ENCODE results near the gene CAMK2A. TPM values are rescaled to one million over a fixed set of nuclear protein-coding genes. Genes with fewer than 3 reads are reported as not detected.

The CAMK2A gene
- total RNA-seq, 1 donor from 2014 or later: 1.1 TPM

- no peak for DNase-seq (ENCODE audit: low spot score)
- Mint-ChIP-seq H3K4me3 (ENCODE audit: unreplicated experiment) (no peak overlapping the region), H3K4me1 (ENCODE audit: unreplicated experiment) (no peaks in the 10 kb centered on the region), H3K9me3 (ENCODE audit: unreplicated experiment) (no peaks in the 10 kb centered on the region), H3K27me3 (ENCODE audit: unreplicated experiment) (peaks cover 11% of the 10 kb centered on the region), H3K36me3 (ENCODE audit: low read depth, unreplicated experiment) (no peaks in the 10 kb centered on the region), H3K27ac (ENCODE audit: unreplicated experiment) (no peak overlapping the region)
- TF ChIP-seq CTCF (IDR thresholded peaks at IDR 0.05; ENCODE audit: unreplicated experiment): no peak
Observed at GRCh38 chr5:150246429-150246828, 43.1 kb downstream of the CAMK2A start.

- peaks cover 11% of the 10 kb centered on the region for H3K27me3 Mint-ChIP-seq (ENCODE audit: unreplicated experiment)
- no peak for DNase-seq (ENCODE audit: low spot score)
- H3K4me3 Mint-ChIP-seq (ENCODE audit: unreplicated experiment): no peak overlapping the region
- no peak for TF ChIP-seq CTCF (IDR thresholded peaks at IDR 0.05; ENCODE audit: unreplicated experiment)
- no peaks in the 10 kb centered on the region for H3K9me3 Mint-ChIP-seq (ENCODE audit: unreplicated experiment)
- no peaks in the 10 kb centered on the region for H3K36me3 Mint-ChIP-seq (ENCODE audit: low read depth, unreplicated experiment)
- no peak overlapping the region for H3K27ac Mint-ChIP-seq (ENCODE audit: unreplicated experiment)
- H3K4me1 Mint-ChIP-seq (ENCODE audit: unreplicated experiment): no peaks in the 10 kb centered on the region
Observed at GRCh38 chr5:150245808-150246207, 43.8 kb downstream of the CAMK2A start.

GRCh38 chr5:150245111-150245789 lies 44.3 kb downstream of the CAMK2A start:
- Mint-ChIP-seq H3K27ac (ENCODE audit: unreplicated experiment) (no peak overlapping the region), H3K4me1 (ENCODE audit: unreplicated experiment) (no peaks in the 10 kb centered on the region), H3K27me3 (ENCODE audit: unreplicated experiment) (peaks cover 11% of the 10 kb centered on the region), H3K36me3 (ENCODE audit: low read depth, unreplicated experiment) (no peaks in the 10 kb centered on the region), H3K9me3 (ENCODE audit: unreplicated experiment) (no peaks in the 10 kb centered on the region), H3K4me3 (ENCODE audit: unreplicated experiment) (no peak overlapping the region)
- no peak for TF ChIP-seq CTCF (IDR thresholded peaks at IDR 0.05; ENCODE audit: unreplicated experiment)
- no peak for DNase-seq (ENCODE audit: low spot score)

GRCh38 chr5:150244209-150244608 lies 45.4 kb downstream of the CAMK2A start:
- Mint-ChIP-seq H3K9me3 (ENCODE audit: unreplicated experiment) (no peaks in the 10 kb centered on the region), H3K36me3 (ENCODE audit: low read depth, unreplicated experiment) (no peaks in the 10 kb centered on the region), H3K4me3 (ENCODE audit: unreplicated experiment) (no peak overlapping the region), H3K27me3 (ENCODE audit: unreplicated experiment) (peaks cover 4% of the 10 kb centered on the region), H3K27ac (ENCODE audit: unreplicated experiment) (no peak overlapping the region), H3K4me1 (ENCODE audit: unreplicated experiment) (no peaks in the 10 kb centered on the region)
- no peak for TF ChIP-seq CTCF (IDR thresholded peaks at IDR 0.05; ENCODE audit: unreplicated experiment)
- DNase-seq (ENCODE audit: low spot score): no peak

GRCh38 chr5:150243590-150243989 lies 46.0 kb downstream of the CAMK2A start:
- no peak overlapping the region for H3K27ac Mint-ChIP-seq (ENCODE audit: unreplicated experiment)
- no peak overlapping the region for H3K4me3 Mint-ChIP-seq (ENCODE audit: unreplicated experiment)
- no peaks in the 10 kb centered on the region for H3K9me3 Mint-ChIP-seq (ENCODE audit: unreplicated experiment)
- no peaks in the 10 kb centered on the region for H3K4me1 Mint-ChIP-seq (ENCODE audit: unreplicated experiment)
- H3K36me3 Mint-ChIP-seq (ENCODE audit: low read depth, unreplicated experiment): no peaks in the 10 kb centered on the region
- DNase-seq (ENCODE audit: low spot score): no peak
- H3K27me3 Mint-ChIP-seq (ENCODE audit: unreplicated experiment): peaks cover 4% of the 10 kb centered on the region
- TF ChIP-seq CTCF (IDR thresholded peaks at IDR 0.05; ENCODE audit: unreplicated experiment): no peak
